Hippocampal formation (tissue), 2 donors: ENCODE measurements around the gene PAGE2B.
"Not testable (repeated sequence)": the region's sequence is repeated elsewhere in the genome, so short reads cannot be mapped to it uniquely, and the experiment has no call there.

Experiments used
- DNase-seq, 2 donors: peaks; one replicate each; lab custom pipeline; 2025; lab: John Stamatoyannopoulos, UW

The PAGE2B gene

GRCh38 chrX:55109306-55109705 lies 34.5 kb downstream of the PAGE2B start:
- DNase-seq: no peak

DNA sequence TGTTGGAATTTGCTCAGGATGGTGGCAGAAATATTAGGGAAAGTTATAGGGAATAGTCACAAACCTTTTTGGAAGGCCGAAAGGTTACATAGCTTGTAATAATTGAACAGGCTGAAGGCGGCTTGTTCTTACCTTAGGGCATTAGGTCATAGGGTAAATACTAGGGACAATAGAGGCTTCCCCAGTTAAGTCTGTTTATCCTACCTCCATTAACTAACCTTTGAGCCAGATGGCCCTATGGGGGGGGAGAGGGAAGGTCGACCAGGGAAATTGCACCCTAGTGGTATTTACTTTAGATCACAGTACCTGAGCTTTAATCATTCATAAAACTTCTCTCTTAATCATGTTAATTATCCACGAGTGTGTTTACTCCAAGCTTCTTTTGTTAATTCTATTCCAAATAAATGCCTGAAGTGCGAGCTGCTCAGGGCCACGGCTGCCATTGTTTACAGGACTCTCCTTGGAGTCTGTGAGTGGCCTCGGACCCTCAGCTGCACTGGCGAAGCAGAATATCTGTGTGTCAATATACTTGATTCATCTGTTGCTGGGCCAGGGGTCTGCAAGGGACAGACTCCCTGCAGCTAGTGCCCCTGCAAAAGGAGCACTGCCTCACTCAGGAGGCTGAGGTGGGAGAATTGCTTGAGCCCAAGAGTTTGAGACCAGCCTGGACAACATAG lies 36.9 kb downstream of the PAGE2B start:
- DNase-seq: no peak

DNA sequence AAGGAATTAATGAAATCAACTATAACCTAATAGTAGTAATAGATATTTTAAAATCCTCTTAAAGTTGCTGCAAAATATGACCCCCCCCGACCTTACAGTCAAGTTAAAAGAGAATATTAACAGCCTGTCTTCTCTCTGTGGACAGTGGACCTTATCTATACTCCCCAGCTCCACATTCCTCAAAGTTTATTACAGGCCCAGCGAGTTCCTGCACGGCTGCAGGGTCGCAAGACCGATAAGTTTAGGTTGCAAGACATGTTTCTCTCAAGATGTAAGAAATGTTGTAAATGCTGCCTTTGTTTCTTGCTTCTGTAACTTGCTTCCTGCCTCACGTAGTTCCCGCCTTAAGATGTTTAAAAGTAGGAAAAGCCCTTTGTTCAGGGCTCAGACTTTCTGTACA lies 41.8 kb downstream of the PAGE2B start:
- not testable (repeated sequence) for DNase-seq

GRCh38 chrX:55118574-55118973 lies 43.7 kb downstream of the PAGE2B start:
- DNase-seq: no peak

DNA sequence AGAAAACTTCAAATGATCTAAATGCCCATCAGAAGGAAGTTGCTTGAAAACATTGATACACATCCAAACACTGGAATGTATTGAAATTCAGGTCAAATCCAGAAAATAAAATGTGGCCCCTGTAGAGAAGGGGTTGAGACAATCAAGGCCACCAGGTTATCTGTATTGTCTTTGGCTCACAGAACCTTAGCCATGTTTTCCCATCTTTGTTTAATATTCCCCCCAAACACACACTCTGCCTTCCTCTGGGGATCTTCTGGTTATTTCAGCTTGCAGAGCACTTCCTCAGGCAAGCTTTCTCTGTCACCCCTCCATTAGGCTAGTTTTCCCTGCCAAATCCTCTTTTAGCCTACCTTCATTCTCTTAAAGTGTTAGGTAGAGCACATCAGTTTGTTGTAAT lies 44.4 kb downstream of the PAGE2B start:
- DNase-seq: no peak

DNA sequence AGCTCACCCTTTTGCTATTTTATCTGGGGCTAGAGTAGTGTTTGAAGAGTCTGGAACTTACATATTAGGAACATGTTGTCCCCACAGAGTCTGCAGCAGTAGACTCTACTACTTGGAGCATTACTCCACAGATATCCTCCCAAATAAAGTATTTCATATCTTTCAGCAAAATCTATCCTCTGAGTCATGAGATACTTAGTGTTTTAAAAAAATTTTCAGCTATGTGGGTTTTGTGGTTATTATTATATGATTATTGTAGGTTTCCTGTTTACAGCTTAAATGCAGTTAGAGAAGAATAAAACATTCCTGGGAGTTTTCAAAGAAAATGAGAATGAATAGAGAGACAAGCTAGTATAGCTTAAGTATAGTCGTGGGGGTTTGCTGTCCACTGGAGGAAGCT lies 44.9 kb downstream of the PAGE2B start:
- DNase-seq: no peak

DNA sequence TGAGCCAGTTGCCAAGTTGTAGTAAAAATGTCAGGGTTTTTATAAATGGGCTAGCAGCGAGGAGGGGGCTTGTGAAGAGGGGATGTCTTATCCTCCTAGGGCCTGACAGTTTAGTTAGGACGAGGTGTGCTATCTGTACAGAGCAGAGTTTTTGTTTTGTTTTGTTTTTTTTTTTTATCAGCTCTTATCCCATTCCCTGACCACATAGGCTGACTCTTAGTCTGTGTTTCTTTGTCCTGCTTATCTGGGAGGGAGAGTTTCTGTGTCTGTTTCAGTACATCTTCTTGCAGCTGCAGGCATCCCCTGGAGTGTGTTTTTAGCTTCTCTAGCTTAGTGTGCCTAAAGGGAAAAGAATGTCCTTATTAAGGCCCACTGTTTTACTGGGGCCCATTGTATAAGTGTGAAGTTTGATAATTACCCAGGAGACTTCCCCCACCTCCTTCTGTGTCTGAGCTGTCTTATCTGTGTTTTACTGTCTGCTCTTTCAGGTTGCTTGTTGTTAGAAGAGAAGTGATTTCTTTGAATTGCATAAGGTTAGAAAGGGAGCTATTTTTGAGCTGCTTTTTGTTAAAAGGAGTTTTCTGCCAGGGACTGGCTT lies 46.0 kb downstream of the PAGE2B start:
- no peak for DNase-seq

DNA sequence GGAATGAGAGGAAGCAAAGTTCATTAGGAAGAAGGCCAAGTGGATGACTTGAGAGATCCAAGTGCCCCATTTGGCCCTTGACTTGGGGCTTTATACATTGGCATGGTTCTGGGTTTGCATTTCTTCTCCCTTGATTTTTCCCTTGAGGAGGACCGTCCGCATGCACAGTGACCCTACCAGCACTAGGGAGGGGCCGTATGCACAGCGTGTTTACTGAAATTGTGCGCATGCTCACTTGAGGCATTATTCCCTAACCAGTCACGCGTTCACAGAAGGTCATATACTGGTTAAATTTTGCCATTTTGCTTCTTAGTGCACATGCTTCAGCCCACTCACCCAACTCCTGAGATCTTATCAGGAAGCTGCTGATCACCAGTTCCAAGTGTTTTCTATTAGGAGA lies 49.1 kb downstream of the PAGE2B start:
- no peak for DNase-seq

GRCh38 chrX:55127692-55128091 lies 52.9 kb downstream of the PAGE2B start:
- DNase-seq: no peak
